Measurements from ENCODE around the gene NCKAP5.
"Not testable (repeated sequence)": the region's sequence is repeated elsewhere in the genome, so short reads cannot be mapped to it uniquely, and the experiment has no call there.

NCKAP5 gene

GRCh38 chr2:133476931-133477615, 91.2 kb downstream of the NCKAP5 start:
- H3K27me3 ChIP-seq (ENCODE audit: insufficient read depth, low read length, poor library complexity): no peaks in the 10 kb centered on the region
- no peak overlapping the region for H3K9ac ChIP-seq (ENCODE audit: low read length)
- H2BK120ac ChIP-seq (ENCODE audit: low read depth, low read length): no peak overlapping the region
- H3K4me3 ChIP-seq (ENCODE audit: low read length): no peak overlapping the region
- H2AK5ac ChIP-seq (ENCODE audit: low read length): no peak overlapping the region
- H2BK5ac ChIP-seq (ENCODE audit: low read length): no peak overlapping the region
- no peak overlapping the region for H3K4ac ChIP-seq (ENCODE audit: low read depth, low read length)
- H3K4me1 ChIP-seq (ENCODE audit: control insufficient read depth, low read depth, low read length): no peaks in the 10 kb centered on the region
- no peak overlapping the region for H3K23ac ChIP-seq (ENCODE audit: low read length)
- no peak overlapping the region for H3K18ac ChIP-seq (ENCODE audit: low read length)
- no peak overlapping the region for H2BK15ac ChIP-seq (replicated peaks; ENCODE audit: low read depth)
- no peaks in the 10 kb centered on the region for H3K79me1 ChIP-seq (ENCODE audit: low read length)
- no peak overlapping the region for H4K8ac ChIP-seq (ENCODE audit: low read depth, low read length)
- H3K36me3 ChIP-seq (ENCODE audit: control insufficient read depth, insufficient read depth, low read length): no peaks in the 10 kb centered on the region
- no peak overlapping the region for H3K27ac ChIP-seq (ENCODE audit: low read depth, low read length)
- H3K79me2 ChIP-seq (ENCODE audit: control insufficient read depth, insufficient read depth, low read length): no peaks in the 10 kb centered on the region
- no peak overlapping the region for H3K56ac ChIP-seq (ENCODE audit: low read length)
- DNase-seq: no peak
- no peak overlapping the region for H3K4me2 ChIP-seq (ENCODE audit: low read length)
- WGBS (ENCODE audit: extremely low coverage, insufficient coverage, low lambda C conversion rate): no CpG with 5 or more reads among the region's 3 CpGs
- H4K5ac ChIP-seq (ENCODE audit: low read length): no peak overlapping the region

GRCh38 chr2:133476286-133476685, 92.0 kb downstream of the NCKAP5 start:
- WGBS (ENCODE audit: extremely low coverage, insufficient coverage, low lambda C conversion rate): no CpG with 5 or more reads among the region's 4 CpGs
- H3K4me1 ChIP-seq (ENCODE audit: control insufficient read depth, low read depth, low read length): no peaks in the 10 kb centered on the region
- no peak overlapping the region for H2AK5ac ChIP-seq (ENCODE audit: low read length)
- no peak overlapping the region for H4K8ac ChIP-seq (ENCODE audit: low read depth, low read length)
- H3K36me3 ChIP-seq (ENCODE audit: control insufficient read depth, insufficient read depth, low read length): no peaks in the 10 kb centered on the region
- DNase-seq: no peak
- no peak overlapping the region for H3K56ac ChIP-seq (ENCODE audit: low read length)
- H2BK15ac ChIP-seq (replicated peaks; ENCODE audit: low read depth): no peak overlapping the region
- H3K27me3 ChIP-seq (ENCODE audit: insufficient read depth, low read length, poor library complexity): no peaks in the 10 kb centered on the region
- H2BK5ac ChIP-seq (ENCODE audit: low read length): no peak overlapping the region
- no peak overlapping the region for H3K27ac ChIP-seq (ENCODE audit: low read depth, low read length)
- no peak overlapping the region for H3K18ac ChIP-seq (ENCODE audit: low read length)
- H3K79me1 ChIP-seq (ENCODE audit: low read length): no peaks in the 10 kb centered on the region
- no peak overlapping the region for H3K9ac ChIP-seq (ENCODE audit: low read length)
- no peak overlapping the region for H2BK120ac ChIP-seq (ENCODE audit: low read depth, low read length)
- no peak overlapping the region for H3K4ac ChIP-seq (ENCODE audit: low read depth, low read length)
- H4K5ac ChIP-seq (ENCODE audit: low read length): no peak overlapping the region
- H3K23ac ChIP-seq (ENCODE audit: low read length): no peak overlapping the region
- no peak overlapping the region for H3K4me2 ChIP-seq (ENCODE audit: low read length)
- H3K79me2 ChIP-seq (ENCODE audit: control insufficient read depth, insufficient read depth, low read length): no peaks in the 10 kb centered on the region
- H3K4me3 ChIP-seq (ENCODE audit: low read length): no peak overlapping the region

GRCh38 chr2:133475610-133476009, 92.7 kb downstream of the NCKAP5 start:
- Histone ChIP-seq H3K27ac (ENCODE audit: low read depth, low read length) (no peak overlapping the region), H2BK5ac (ENCODE audit: low read length) (no peak overlapping the region), H3K4ac (ENCODE audit: low read depth, low read length) (no peak overlapping the region), H3K4me1 (ENCODE audit: control insufficient read depth, low read depth, low read length) (no peaks in the 10 kb centered on the region), H3K4me2 (ENCODE audit: low read length) (no peak overlapping the region), H3K56ac (ENCODE audit: low read length) (no peak overlapping the region), H4K8ac (ENCODE audit: low read depth, low read length) (no peak overlapping the region), H2BK120ac (ENCODE audit: low read depth, low read length) (no peak overlapping the region), H2AK5ac (ENCODE audit: low read length) (no peak overlapping the region), H3K4me3 (ENCODE audit: low read length) (no peak overlapping the region), H3K79me2 (ENCODE audit: control insufficient read depth, insufficient read depth, low read length) (no peaks in the 10 kb centered on the region), H3K27me3 (ENCODE audit: insufficient read depth, low read length, poor library complexity) (no peaks in the 10 kb centered on the region), H3K18ac (ENCODE audit: low read length) (no peak overlapping the region), H3K23ac (ENCODE audit: low read length) (no peak overlapping the region), H3K79me1 (ENCODE audit: low read length) (no peaks in the 10 kb centered on the region), H3K9ac (ENCODE audit: low read length) (no peak overlapping the region), H3K36me3 (ENCODE audit: control insufficient read depth, insufficient read depth, low read length) (no peaks in the 10 kb centered on the region), H2BK15ac (replicated peaks; ENCODE audit: low read depth) (no peak overlapping the region), H4K5ac (ENCODE audit: low read length) (no peak overlapping the region)
- no peak for DNase-seq

GRCh38 chr2:133470446-133470845, 97.8 kb downstream of the NCKAP5 start:
- H3K36me3 ChIP-seq (ENCODE audit: control insufficient read depth, insufficient read depth, low read length); H2BK15ac ChIP-seq (replicated peaks; ENCODE audit: low read depth); H3K23ac ChIP-seq (ENCODE audit: low read length); H3K18ac ChIP-seq (ENCODE audit: low read length); H3K4ac ChIP-seq (ENCODE audit: low read depth, low read length); H3K4me3 ChIP-seq (ENCODE audit: low read length); H2BK120ac ChIP-seq (ENCODE audit: low read depth, low read length); H3K79me1 ChIP-seq (ENCODE audit: low read length); H4K8ac ChIP-seq (ENCODE audit: low read depth, low read length); H3K4me1 ChIP-seq (ENCODE audit: control insufficient read depth, low read depth, low read length); H3K27ac ChIP-seq (ENCODE audit: low read depth, low read length); H3K4me2 ChIP-seq (ENCODE audit: low read length); H3K27me3 ChIP-seq (ENCODE audit: insufficient read depth, low read length, poor library complexity); H3K9ac ChIP-seq (ENCODE audit: low read length); DNase-seq; H2BK5ac ChIP-seq (ENCODE audit: low read length); H4K5ac ChIP-seq (ENCODE audit: low read length); H2AK5ac ChIP-seq (ENCODE audit: low read length); H3K79me2 ChIP-seq (ENCODE audit: control insufficient read depth, insufficient read depth, low read length); H3K56ac ChIP-seq (ENCODE audit: low read length): not testable (repeated sequence)
- no CpG with 5 or more reads among the region's 13 CpGs for WGBS (ENCODE audit: extremely low coverage, insufficient coverage, low lambda C conversion rate)

GRCh38 chr2:133462811-133463210, 105.5 kb downstream of the NCKAP5 start:
- H2BK5ac ChIP-seq (ENCODE audit: low read length): no peak overlapping the region
- H2BK120ac ChIP-seq (ENCODE audit: low read depth, low read length): no peak overlapping the region
- H3K4ac ChIP-seq (ENCODE audit: low read depth, low read length): no peak overlapping the region
- H2BK15ac ChIP-seq (replicated peaks; ENCODE audit: low read depth): no peak overlapping the region
- no peak overlapping the region for H4K8ac ChIP-seq (ENCODE audit: low read depth, low read length)
- no peak overlapping the region for H2AK5ac ChIP-seq (ENCODE audit: low read length)
- H3K79me2 ChIP-seq (ENCODE audit: control insufficient read depth, insufficient read depth, low read length): no peaks in the 10 kb centered on the region
- no peaks in the 10 kb centered on the region for H3K36me3 ChIP-seq (ENCODE audit: control insufficient read depth, insufficient read depth, low read length)
- H3K27me3 ChIP-seq (ENCODE audit: insufficient read depth, low read length, poor library complexity): no peaks in the 10 kb centered on the region
- no peak overlapping the region for H3K18ac ChIP-seq (ENCODE audit: low read length)
- no peak overlapping the region for H3K4me2 ChIP-seq (ENCODE audit: low read length)
- H3K56ac ChIP-seq (ENCODE audit: low read length): no peak overlapping the region
- no peak overlapping the region for H4K5ac ChIP-seq (ENCODE audit: low read length)
- no peak overlapping the region for H3K4me3 ChIP-seq (ENCODE audit: low read length)
- H3K27ac ChIP-seq (ENCODE audit: low read depth, low read length): no peak overlapping the region
- H3K9ac ChIP-seq (ENCODE audit: low read length): no peak overlapping the region
- no CpG with 5 or more reads among the region's 6 CpGs for WGBS (ENCODE audit: extremely low coverage, insufficient coverage, low lambda C conversion rate)
- no peaks in the 10 kb centered on the region for H3K4me1 ChIP-seq (ENCODE audit: control insufficient read depth, low read depth, low read length)
- no peak for DNase-seq
- H3K79me1 ChIP-seq (ENCODE audit: low read length): no peaks in the 10 kb centered on the region
- no peak overlapping the region for H3K23ac ChIP-seq (ENCODE audit: low read length)

GRCh38 chr2:133461484-133461883, 106.8 kb downstream of the NCKAP5 start:
- H3K4ac ChIP-seq (ENCODE audit: low read depth, low read length): no peak overlapping the region
- no CpG with 5 or more reads among the region's 4 CpGs for WGBS (ENCODE audit: extremely low coverage, insufficient coverage, low lambda C conversion rate)
- no peak overlapping the region for H2AK5ac ChIP-seq (ENCODE audit: low read length)
- no peaks in the 10 kb centered on the region for H3K27me3 ChIP-seq (ENCODE audit: insufficient read depth, low read length, poor library complexity)
- H3K36me3 ChIP-seq (ENCODE audit: control insufficient read depth, insufficient read depth, low read length): no peaks in the 10 kb centered on the region
- no peak overlapping the region for H3K4me3 ChIP-seq (ENCODE audit: low read length)
- no peak overlapping the region for H3K4me2 ChIP-seq (ENCODE audit: low read length)
- H3K18ac ChIP-seq (ENCODE audit: low read length): no peak overlapping the region
- no peak overlapping the region for H3K9ac ChIP-seq (ENCODE audit: low read length)
- H3K23ac ChIP-seq (ENCODE audit: low read length): no peak overlapping the region
- H4K5ac ChIP-seq (ENCODE audit: low read length): no peak overlapping the region
- H4K8ac ChIP-seq (ENCODE audit: low read depth, low read length): no peak overlapping the region
- H3K27ac ChIP-seq (ENCODE audit: low read depth, low read length): no peak overlapping the region
- H3K56ac ChIP-seq (ENCODE audit: low read length): no peak overlapping the region
- H2BK5ac ChIP-seq (ENCODE audit: low read length): no peak overlapping the region
- H3K79me2 ChIP-seq (ENCODE audit: control insufficient read depth, insufficient read depth, low read length): no peaks in the 10 kb centered on the region
- H2BK15ac ChIP-seq (replicated peaks; ENCODE audit: low read depth): no peak overlapping the region
- no peaks in the 10 kb centered on the region for H3K4me1 ChIP-seq (ENCODE audit: control insufficient read depth, low read depth, low read length)
- no peak overlapping the region for H2BK120ac ChIP-seq (ENCODE audit: low read depth, low read length)
- H3K79me1 ChIP-seq (ENCODE audit: low read length): no peaks in the 10 kb centered on the region
- no peak for DNase-seq
